GM19240 (cell line): ENCODE measurements around the gene ACTL8.

Experiments used
- DNase-seq: peaks from one replicate; pipeline ENCODE4 v3.0.0; 2011; ENCODE audit warnings: low spot score; ENCODE audit not compliant: insufficient read length

Gene ACTL8

GRCh38 chr1:17802945-17803344 is 47.8 kb downstream of the ACTL8 start:
- DNase-seq: no peak

- no peak for DNase-seq
Observed at GRCh38 chr1:17805869-17806684, 50.9 kb downstream of the ACTL8 start.

GRCh38 chr1:17808816-17809215 is 53.7 kb downstream of the ACTL8 start:
- no peak for DNase-seq

GRCh38 chr1:17810668-17811067 is 55.5 kb downstream of the ACTL8 start:
- DNase-seq: no peak

- no peak for DNase-seq
Observed at GRCh38 chr1:17816511-17816910, 61.4 kb downstream of the ACTL8 start.

- no peak for DNase-seq
Observed at GRCh38 chr1:17819129-17819802, 64.1 kb downstream of the ACTL8 start.

- DNase-seq: no peak
Observed at GRCh38 chr1:17820198-17820597, 65.1 kb downstream of the ACTL8 start.

- no peak for DNase-seq
Observed at GRCh38 chr1:17822741-17823426, 67.8 kb downstream of the ACTL8 start.

- no peak for DNase-seq
Observed at GRCh38 chr1:17825273-17826164, 70.4 kb downstream of the ACTL8 start.

- DNase-seq: no peak
Observed at GRCh38 chr1:17826165-17826488, 71.0 kb downstream of the ACTL8 start.

GRCh38 chr1:17828991-17829390 is 73.9 kb downstream of the ACTL8 start:
- DNase-seq: no peak

GRCh38 chr1:17829579-17829978 is 74.4 kb downstream of the ACTL8 start:
- no peak for DNase-seq

- no peak for DNase-seq
Observed at GRCh38 chr1:17831597-17831996, 76.5 kb downstream of the ACTL8 start.

- no peak for DNase-seq
Observed at GRCh38 chr1:17833661-17834501, 78.7 kb downstream of the ACTL8 start.

GRCh38 chr1:17834561-17835100 is 79.5 kb downstream of the ACTL8 start:
- no peak for DNase-seq

GRCh38 chr1:17837233-17838030 is 82.3 kb downstream of the ACTL8 start:
- DNase-seq: no peak

- no peak for DNase-seq
Observed at GRCh38 chr1:17839641-17840196, 84.6 kb downstream of the ACTL8 start.

GRCh38 chr1:17841944-17842343 is 86.8 kb downstream of the ACTL8 start:
- DNase-seq: no peak

- DNase-seq: no peak
Observed at GRCh38 chr1:17842686-17843085, 87.6 kb downstream of the ACTL8 start.
